CD4-positive, CD25-positive, alpha-beta regulatory T cell (primary cell): ENCODE data around the gene RNF151. TPM values are rescaled to one million over a fixed set of nuclear protein-coding genes. Genes with fewer than 3 reads are reported as not detected.

Source experiments
- ATAC-seq, 2 donors: fragments of 150-1000 bp; cut with Tn5 transposase; one replicate each; pipeline ENCODE4 v1.10.0; 2021; ENCODE audit warnings: low read depth in 2 of 2, moderate number of reproducible peaks in 2 of 2, moderate library complexity in 1 of 2
- DNase-seq, 3 donors: peaks; one replicate each; pipeline versions ENCODE4 v3.0.0 to v3.0.0-alpha.2; 2012 to 2022; ENCODE audit warnings: mixed read lengths in 1 of 3
- H3K27ac ChIP-seq: one replicate; pipeline ENCODE4 v1.7.0; 2013; ENCODE audit warnings: mild to moderate bottlenecking, low read length; ENCODE audit not compliant: insufficient read depth, poor library complexity, severe bottlenecking
- H3K27me3 ChIP-seq: one replicate; pipeline ENCODE4 v1.7.0; 2013; ENCODE audit warnings: low read length; ENCODE audit not compliant: control insufficient read depth, insufficient read depth
- H3K36me3 ChIP-seq: one replicate; pipeline ENCODE4 v1.7.0; 2013; ENCODE audit warnings: mild to moderate bottlenecking, low read length, moderate library complexity; ENCODE audit not compliant: control insufficient read depth, insufficient read depth
- H3K4me1 ChIP-seq: 2 replicates; pipeline ENCODE4 v1.7.0; 2013; ENCODE audit warnings: mild to moderate bottlenecking, low read length; ENCODE audit not compliant: insufficient read depth, control insufficient read depth, poor library complexity, severe bottlenecking
- H3K4me3 ChIP-seq: one replicate; pipeline ENCODE4 v1.7.0; 2013; ENCODE audit warnings: low read depth, mild to moderate bottlenecking, low read length, moderate library complexity
- H3K9me3 ChIP-seq, 2 experiments: 1 replicate in 1 of 2; 2 replicates in 1 of 2; pipeline ENCODE4 v1.7.0; 2013; ENCODE audit warnings: low read length in 2 of 2, mild to moderate bottlenecking in 1 of 2, moderate library complexity in 1 of 2; ENCODE audit not compliant: control insufficient read depth in 2 of 2
- H3K27ac Mint-ChIP-seq, 3 donors: one replicate each; pipeline ENCODE4 v1.8.0; 2020 to 2022; ENCODE audit warnings: mild to moderate bottlenecking in 3 of 3, mixed read lengths in 3 of 3, moderate library complexity in 2 of 3
- H3K27me3 Mint-ChIP-seq: one replicate; pipeline ENCODE4 v1.8.0; 2022; ENCODE audit warnings: mild to moderate bottlenecking, mixed read lengths
- H3K36me3 Mint-ChIP-seq: one replicate; pipeline ENCODE4 v1.8.0; 2020; ENCODE audit warnings: mixed read lengths
- H3K4me1 Mint-ChIP-seq, 4 donors: one replicate each; pipeline ENCODE4 v1.8.0; 2020 to 2022; ENCODE audit warnings: mixed read lengths in 4 of 4, mild to moderate bottlenecking in 1 of 4
- H3K4me3 Mint-ChIP-seq, 4 donors: one replicate each; pipeline ENCODE4 v1.8.0; 2020 to 2022; ENCODE audit warnings: mild to moderate bottlenecking in 4 of 4, mixed read lengths in 4 of 4, moderate library complexity in 3 of 4
- H3K9me3 Mint-ChIP-seq, 7 donors: one replicate each; pipeline ENCODE4 v1.8.0; 2020 to 2022; ENCODE audit warnings: mixed read lengths in 7 of 7, mild to moderate bottlenecking in 3 of 7, moderate library complexity in 2 of 7
- polyA plus RNA-seq, 4 donors: library from polyadenylated mRNA; unstranded; fragments of 300-500 nt; fragmentation: Illumina TruSeq; gene quantifications; one replicate each; pipeline ENCODE4 v1.2.3, GENCODE V29; 2021
- total RNA-seq: library from RNA; stranded (reverse); gene quantifications from one replicate; pipeline ENCODE4 v1.2.3, GENCODE V29; 2022

RNF151 gene
- total and polyA plus RNA-seq, 5 donors from 2014 or later = not detected

DNA sequence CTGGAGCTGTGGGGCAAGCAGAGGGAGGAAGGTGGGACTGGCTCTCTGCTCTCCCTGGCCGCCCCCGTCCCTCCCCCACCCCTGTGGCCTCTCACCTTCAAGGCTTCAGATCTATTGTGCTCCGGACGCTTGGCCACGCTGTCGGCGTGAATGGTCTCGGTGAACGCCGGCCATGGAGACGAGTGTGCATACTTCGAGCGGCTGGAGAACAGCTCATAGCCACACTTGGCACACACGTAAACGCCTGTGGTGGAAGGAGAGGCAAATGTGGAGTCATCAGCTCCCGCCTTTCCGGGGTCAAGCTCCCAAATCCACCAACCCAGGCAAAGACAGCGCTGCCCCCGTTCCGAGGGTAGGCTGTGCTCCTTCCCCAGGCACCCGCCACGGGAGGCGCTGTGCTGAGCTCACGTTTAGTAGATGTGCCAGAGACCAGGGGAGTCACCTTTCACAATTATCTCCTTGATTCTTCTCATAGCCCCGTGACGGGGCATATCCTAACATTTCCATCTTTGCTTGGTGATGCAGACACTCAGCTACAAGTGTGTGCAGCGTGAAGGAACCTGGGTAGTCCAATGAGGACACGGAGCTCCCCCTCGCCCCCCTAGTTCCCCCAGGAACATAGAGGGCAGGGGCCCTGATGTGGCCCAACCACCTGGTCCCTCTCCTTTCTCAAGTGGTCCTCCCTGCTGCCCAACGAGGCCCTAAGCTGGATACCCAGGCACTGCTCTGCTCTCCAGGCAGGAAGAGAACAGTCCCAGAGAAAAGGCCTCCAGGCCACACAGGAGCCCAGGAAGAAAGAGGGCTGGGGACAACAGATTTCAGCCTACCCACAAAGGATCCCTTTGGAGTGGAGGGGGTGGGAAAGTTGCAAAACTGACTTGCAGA is 25.3 kb upstream of the RNF151 start:
- H3K27ac Mint-ChIP-seq = no peak overlapping the region
- DNase-seq (no peak), ATAC-seq (no peak)
- H3K4me3 Mint-ChIP-seq = peak overlapping the region; percentile 85 to 90 (median 87)
- H3K27me3 Mint-ChIP-seq = no peaks in the 10 kb centered on the region
- H3K27me3 ChIP-seq = no peaks in the 10 kb centered on the region
- H3K27ac ChIP-seq = no peak overlapping the region
- H3K36me3 Mint-ChIP-seq = peaks cover 5% of the 10 kb centered on the region
- H3K4me1 Mint-ChIP-seq = peaks cover 0 to 29% (median 9%) of the 10 kb centered on the region in 4 donors
- H3K9me3 Mint-ChIP-seq = no peaks in the 10 kb centered on the region
- H3K36me3 ChIP-seq = peaks cover 8% of the 10 kb centered on the region
- peaks cover 23% of the 10 kb centered on the region for H3K4me1 ChIP-seq
- no peak overlapping the region for H3K4me3 ChIP-seq
- no peaks in the 10 kb centered on the region for H3K9me3 ChIP-seq

DNA sequence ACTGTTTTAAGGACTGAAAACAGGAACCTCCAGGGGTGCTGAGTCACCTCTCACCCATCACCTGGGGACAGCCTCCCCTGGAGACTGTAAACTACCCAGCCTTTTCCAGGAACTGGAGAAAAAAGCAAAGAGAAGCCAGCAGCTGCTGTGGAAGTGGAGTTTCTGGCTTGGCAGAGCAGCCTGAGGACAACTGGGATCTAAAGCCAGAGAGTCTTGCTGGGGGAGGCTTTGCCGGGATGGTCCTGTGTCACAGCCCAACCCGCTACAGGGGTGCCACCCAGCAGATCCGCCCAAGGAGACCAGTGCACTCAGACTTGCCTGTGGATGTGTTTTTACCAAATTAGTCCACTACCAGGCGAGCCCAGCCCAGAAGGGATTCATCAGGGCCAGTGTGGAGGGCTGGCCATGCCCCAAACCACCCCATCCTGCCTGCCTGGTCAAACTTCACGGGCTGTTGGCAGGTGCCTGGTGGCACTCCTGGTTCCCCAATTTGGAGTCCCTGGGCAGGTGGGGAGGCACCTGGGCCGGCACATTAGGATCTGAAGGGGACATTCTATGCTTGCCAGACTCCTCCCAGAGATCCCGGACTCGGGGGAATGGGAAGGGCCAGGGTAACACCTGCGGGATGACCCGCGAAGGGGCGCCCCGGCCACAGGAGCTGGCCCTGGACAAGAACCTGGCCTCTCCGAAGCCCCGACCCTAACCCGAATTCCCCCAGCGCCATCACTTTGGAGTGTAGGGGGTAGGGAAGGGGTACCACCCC is 24.4 kb upstream of the RNF151 start:
- peaks cover 23% of the 10 kb centered on the region for H3K4me1 ChIP-seq
- Mint-ChIP-seq H3K27me3 (no peaks in the 10 kb centered on the region), H3K4me3 (peak overlapping the region; percentile 85 to 96 (median 88)), H3K36me3 (no peaks in the 10 kb centered on the region), H3K27ac (no peak overlapping the region), H3K4me1 (peaks cover 0 to 29% (median 9%) of the 10 kb centered on the region in 4 donors), H3K9me3 (no peaks in the 10 kb centered on the region)
- peaks cover 8% of the 10 kb centered on the region for H3K36me3 ChIP-seq
- ATAC-seq (no peak), DNase-seq (peak in 1 of 3 donors; percentile 61)
- no peak overlapping the region for H3K27ac ChIP-seq
- no peaks in the 10 kb centered on the region for H3K9me3 ChIP-seq
- H3K27me3 ChIP-seq = no peaks in the 10 kb centered on the region
- peak overlapping the region; percentile 37 for H3K4me3 ChIP-seq

DNA sequence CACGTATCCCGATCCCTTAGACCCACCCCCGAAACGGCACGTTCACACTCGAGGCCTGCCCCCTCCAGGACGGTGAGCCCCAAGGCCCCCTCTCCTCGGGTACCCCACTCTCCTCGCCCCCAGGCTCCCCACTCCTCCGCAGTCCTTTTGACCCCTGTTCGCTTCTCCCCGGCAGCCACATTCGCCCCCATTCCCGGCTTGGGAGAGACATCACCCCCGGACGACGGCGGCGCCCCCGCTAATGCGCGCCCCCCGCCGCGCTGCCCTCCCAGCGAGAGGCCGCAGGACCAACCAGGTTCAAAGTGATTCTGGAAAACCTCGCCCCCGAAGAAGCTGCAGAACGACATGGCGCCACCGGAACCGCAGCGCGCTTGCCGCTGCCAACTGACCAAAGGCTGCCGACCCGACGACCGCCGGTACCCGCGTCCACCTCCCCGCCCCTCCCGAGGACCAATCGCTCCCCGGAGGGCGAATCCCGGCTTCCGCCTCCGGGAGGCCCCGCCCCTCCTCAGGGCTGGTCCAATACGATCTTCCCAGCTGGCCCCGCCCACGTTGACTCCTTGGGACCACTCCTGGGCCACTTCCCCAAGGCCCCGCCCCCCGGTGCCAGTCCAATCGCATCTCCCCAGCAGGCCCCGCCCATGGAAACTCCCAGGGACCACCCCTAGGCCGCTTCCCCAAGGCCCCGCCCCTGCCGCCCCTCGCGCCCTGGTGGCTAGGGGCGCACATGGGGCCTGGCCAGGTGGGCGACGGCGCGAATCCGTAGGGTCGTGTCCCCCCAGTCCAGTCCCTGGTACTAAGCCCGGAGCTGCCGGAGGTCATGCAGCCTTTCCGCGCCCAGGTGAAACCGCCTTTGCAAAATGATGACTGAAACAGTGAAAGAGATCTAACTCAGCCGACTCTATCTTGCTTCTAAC is 23.6 kb upstream of the RNF151 start, which contains the start of gene MSRB1:
Gene MSRB1 (minus strand): TSS at position 390 of the 917 bp plus-strand sequence. CDS start 43 bp downstream, at position 347.
- Mint-ChIP-seq H3K4me1 (peaks cover 0 to 29% (median 9%) of the 10 kb centered on the region in 4 donors), H3K27ac (peak within 1 kb of the TSS in 2 of 3 donors; percentile 71 to 85), H3K4me3 (peak within 1 kb of the TSS; percentile 85 to 96 (median 88)), H3K36me3 (no peaks in the 10 kb centered on the region), H3K9me3 (no peaks in the 10 kb centered on the region), H3K27me3 (peaks cover 5% of the 10 kb centered on the region)
- no peaks in the 10 kb centered on the region for H3K9me3 ChIP-seq
- H3K4me3 ChIP-seq = peak within 1 kb of the TSS; percentile 79
- peak; percentile 97 for ATAC-seq
- peaks cover 8% of the 10 kb centered on the region for H3K36me3 ChIP-seq
- H3K27me3 ChIP-seq = no peaks in the 10 kb centered on the region
- peak within 1 kb of the TSS; percentile 72 for H3K27ac ChIP-seq
- peak; percentile 98 to 99 (median 99) for DNase-seq
- peaks cover 23% of the 10 kb centered on the region for H3K4me1 ChIP-seq

DNA sequence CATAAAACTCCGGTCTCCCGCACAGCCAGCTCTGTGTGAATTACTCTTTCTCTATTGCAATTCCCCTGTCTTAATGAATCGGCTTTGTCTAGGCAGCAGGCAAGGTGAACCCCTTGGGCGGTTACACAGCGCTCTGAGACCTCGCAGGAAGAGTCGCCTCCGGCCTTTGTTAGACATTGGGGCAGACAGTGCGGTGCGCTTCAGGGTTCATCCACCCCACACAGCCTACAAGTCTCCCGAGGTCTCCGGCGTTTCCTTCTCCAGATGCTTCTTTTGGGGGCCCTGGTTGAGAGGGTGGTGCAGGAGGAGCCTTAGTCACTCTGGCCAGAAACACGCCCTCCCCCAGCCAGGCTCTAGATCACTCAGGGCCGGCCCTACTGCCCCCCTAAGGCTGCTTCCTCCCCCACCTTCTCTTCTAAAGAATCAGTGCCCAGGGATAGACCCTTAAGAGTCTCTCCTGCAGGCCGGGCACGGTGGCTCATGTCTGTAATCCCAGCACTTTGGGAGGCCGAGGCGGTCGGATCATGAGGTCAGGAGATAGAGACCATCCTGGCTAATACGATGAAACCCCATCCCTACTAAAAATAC is 21.9 kb upstream of the RNF151 start:
- Mint-ChIP-seq H3K4me1 (peaks cover 0 to 29% (median 9%) of the 10 kb centered on the region in 4 donors), H3K36me3 (no peaks in the 10 kb centered on the region), H3K27me3 (peaks cover 5% of the 10 kb centered on the region), H3K27ac (peak overlapping the region in 1 of 3 donors; percentile 71), H3K4me3 (peak overlapping the region; percentile 85 to 93 (median 88)), H3K9me3 (no peaks in the 10 kb centered on the region)
- Histone ChIP-seq H3K27me3 (no peaks in the 10 kb centered on the region), H3K36me3 (no peaks in the 10 kb centered on the region), H3K27ac (no peak overlapping the region), H3K4me1 (peaks cover 23% of the 10 kb centered on the region), H3K9me3 (no peaks in the 10 kb centered on the region), H3K4me3 (no peak overlapping the region)
- ATAC-seq (no peak), DNase-seq (no peak)

DNA sequence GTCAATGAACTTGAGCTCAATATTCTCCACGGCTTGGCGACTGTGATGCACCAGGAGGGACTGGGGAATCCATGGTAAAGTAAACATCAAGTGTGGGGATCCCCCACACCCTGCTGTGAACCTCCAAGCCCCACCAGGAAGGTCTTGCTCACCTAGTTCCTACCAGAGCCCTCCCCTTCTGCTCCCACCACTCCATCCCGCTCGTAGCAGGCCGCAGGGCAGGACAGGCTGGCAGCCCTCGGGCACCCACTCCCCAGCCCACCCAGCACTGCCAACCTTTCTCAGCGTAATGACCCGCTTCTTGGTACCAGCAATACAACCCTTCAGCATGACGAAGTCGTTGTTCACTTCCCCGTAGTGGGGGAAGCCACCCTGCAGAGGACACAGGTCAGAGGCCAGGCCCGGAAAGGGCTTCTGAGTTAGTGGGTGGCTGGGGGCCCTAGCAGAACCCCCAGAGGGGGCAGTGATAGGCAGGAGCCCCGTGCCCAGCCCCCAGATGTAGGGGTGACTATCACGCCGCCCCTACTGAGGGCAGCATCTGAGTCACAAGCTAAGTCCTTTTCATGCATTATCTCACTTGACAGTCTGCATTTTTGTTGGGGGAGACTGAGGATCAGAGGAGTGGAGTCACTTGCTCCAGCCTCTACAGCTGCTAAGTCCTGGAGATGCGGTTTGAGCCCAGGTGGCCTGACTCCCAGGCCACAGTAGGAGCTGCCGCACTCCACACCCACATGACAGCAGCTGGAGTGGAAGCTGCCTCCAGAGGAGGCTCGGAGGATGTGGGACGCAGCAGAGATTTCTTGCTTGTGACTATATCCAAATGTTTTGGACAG is 20.9 kb upstream of the RNF151 start:
- H3K4me3 ChIP-seq = no peak overlapping the region
- Mint-ChIP-seq H3K4me3 (peak overlapping the region in 2 of 4 donors; percentile 35 to 38), H3K36me3 (no peaks in the 10 kb centered on the region), H3K9me3 (no peaks in the 10 kb centered on the region), H3K27ac (no peak overlapping the region), H3K4me1 (peaks cover 0 to 29% (median 9%) of the 10 kb centered on the region in 4 donors), H3K27me3 (peaks cover 5% of the 10 kb centered on the region)
- no peak overlapping the region for H3K27ac ChIP-seq
- ATAC-seq = no peak
- no peaks in the 10 kb centered on the region for H3K9me3 ChIP-seq
- H3K36me3 ChIP-seq = no peaks in the 10 kb centered on the region
- no peak for DNase-seq
- H3K4me1 ChIP-seq = peaks cover 23% of the 10 kb centered on the region
- no peaks in the 10 kb centered on the region for H3K27me3 ChIP-seq

DNA sequence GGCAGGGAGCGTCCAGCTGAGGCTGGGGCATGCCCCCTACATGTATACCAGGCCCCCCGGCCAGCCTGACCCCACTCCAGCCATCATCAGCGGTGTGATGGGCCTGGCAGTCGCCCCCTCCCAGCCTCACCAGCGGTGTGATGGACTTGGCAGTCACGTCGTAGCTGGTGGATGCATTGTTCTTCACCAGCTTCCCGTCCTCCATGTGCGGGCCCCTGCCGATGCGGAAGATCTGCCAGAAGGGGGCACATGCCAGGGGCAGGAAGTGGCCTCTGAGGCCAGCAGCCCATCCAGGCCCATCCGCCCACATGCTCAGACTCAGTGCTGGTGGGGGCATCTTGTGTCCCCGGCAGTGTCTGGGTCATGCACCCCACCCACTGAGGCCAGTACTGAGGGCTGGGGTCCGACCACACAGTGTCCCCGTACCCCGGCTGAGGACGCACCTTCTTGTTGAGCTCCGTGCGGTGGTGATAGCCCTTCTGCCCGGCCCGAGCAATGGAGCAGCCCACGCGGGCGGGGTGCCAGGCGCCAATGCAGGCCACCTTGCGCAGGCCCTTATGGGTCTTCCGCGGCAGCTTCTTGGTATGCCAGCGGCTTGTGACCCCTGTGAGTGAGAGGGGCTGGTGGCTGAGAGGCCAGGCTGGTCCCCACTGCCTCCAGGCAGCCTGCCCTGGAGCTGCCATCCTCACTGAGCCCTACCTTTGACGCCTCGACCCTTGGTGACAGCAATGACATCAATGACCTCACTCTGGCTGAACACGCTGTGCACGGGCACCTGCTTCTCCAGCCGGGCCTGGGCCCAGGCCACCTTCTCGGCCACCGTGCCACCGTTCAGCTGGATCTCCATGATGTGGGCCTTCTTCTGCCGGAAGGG is 19.9 kb upstream of the RNF151 start:
- Histone ChIP-seq H3K27ac (no peak overlapping the region), H3K27me3 (no peaks in the 10 kb centered on the region), H3K4me1 (peaks cover 19% of the 10 kb centered on the region), H3K36me3 (no peaks in the 10 kb centered on the region), H3K9me3 (no peaks in the 10 kb centered on the region), H3K4me3 (no peak overlapping the region)
- H3K27ac Mint-ChIP-seq = no peak overlapping the region
- DNase-seq (no peak), ATAC-seq (no peak)
- no peaks in the 10 kb centered on the region for H3K9me3 Mint-ChIP-seq
- H3K4me3 Mint-ChIP-seq = peak overlapping the region in 1 of 4 donors; percentile 28
- peaks cover 5% of the 10 kb centered on the region for H3K27me3 Mint-ChIP-seq
- H3K4me1 Mint-ChIP-seq = peaks cover 0 to 23% (median 8%) of the 10 kb centered on the region in 4 donors
- H3K36me3 Mint-ChIP-seq = no peaks in the 10 kb centered on the region
